Panc1 (cell line): Measurements from ENCODE around the gene FARP1. TPM values are rescaled to one million over a fixed set of nuclear protein-coding genes. Genes with fewer than 3 reads are reported as not detected.

Source experiments
- ATAC-seq: fragments of 200-7000 bp; cut with Tn5 transposase; 2 replicates; pipeline ENCODE4 v1.9.1; 2020; ENCODE audit warnings: mild to moderate bottlenecking, moderate library complexity
- BruUV-seq: library from RNA; stranded (reverse); fragments of 400-500 nt; replicated peaks from 2 replicates; lab custom pipeline; 2021; lab: Mats Ljungman, UMichigan
- CTCF ChIA-PET: fragments of 300-600 bp; sonication (Branson Sonifier 250); formaldehyde crosslinking; loops from one replicate; lab custom pipeline; 2022; ENCODE audit warnings: antibody characterized with exemption; lab: Charles Lee
- POLR2A ChIA-PET: fragments of 300-600 bp; sonication (Branson Sonifier 250); formaldehyde crosslinking; loops from one replicate; lab custom pipeline; 2022; ENCODE audit warnings: antibody characterized with exemption; lab: Charles Lee
- DNase-seq: peaks from one replicate; pipeline ENCODE4 v3.0.0-alpha.2; 2010; ENCODE audit warnings: low read depth, low spot score
- H3K27ac ChIP-seq: 2 replicates; pipeline ENCODE4 v1.5.1; 2011; ENCODE audit warnings: mild to moderate bottlenecking, low read length, inconsistent platforms
- H3K27me3 ChIP-seq: fragments of 200-500 bp; sonication (Bioruptor generic); 2 replicates; pipeline ENCODE4 v1.6.0; 2014; ENCODE audit warnings: low read length, inconsistent platforms; ENCODE audit not compliant: control insufficient read depth, insufficient read depth
- H3K36me3 ChIP-seq: fragments of 200-500 bp; sonication (Bioruptor generic); 2 replicates; pipeline ENCODE4 v1.5.1; 2014; ENCODE audit warnings: inconsistent platforms, mild to moderate bottlenecking, low read length, moderate library complexity; ENCODE audit not compliant: control insufficient read depth, insufficient read depth
- H3K4me1 ChIP-seq: 2 replicates; pipeline ENCODE4 v1.5.1; 2011; ENCODE audit warnings: inconsistent platforms, mild to moderate bottlenecking, low read length, moderate library complexity; ENCODE audit not compliant: control insufficient read depth, insufficient read depth
- H3K4me3 ChIP-seq, 2 experiments: 2 replicates each; pipeline ENCODE4 v1.5.1; 2011 to 2012; ENCODE audit warnings: low read depth in 2 of 2, low read length in 2 of 2, mild to moderate bottlenecking in 2 of 2, inconsistent platforms in 1 of 2, moderate library complexity in 1 of 2
- H3K9me3 ChIP-seq: fragments of 200-500 bp; sonication (Bioruptor generic); 2 replicates; pipeline ENCODE4 v1.5.1; 2014; ENCODE audit warnings: low read depth, mild to moderate bottlenecking, inconsistent platforms, low read length, moderate library complexity; ENCODE audit not compliant: control insufficient read depth, insufficient read depth
- CTCF ChIP-seq: fragments of 450-650 bp; IDR thresholded peaks from 2 replicates; pipeline ENCODE4 v1.5.1; 2017; ENCODE audit warnings: mild to moderate bottlenecking
- POLR2AphosphoS5 ChIP-seq: IDR thresholded peaks from 2 replicates; pipeline ENCODE4 v1.6.1; 2012; ENCODE audit warnings: mild to moderate bottlenecking, low read depth, low read length, moderate library complexity
- REST ChIP-seq, 2 experiments: IDR thresholded peaks; 2 replicates each; pipeline ENCODE4 v1.6.1; 2011 to 2012; ENCODE audit warnings: low read depth in 2 of 2, control low read depth in 1 of 2, low read length in 1 of 2, mild to moderate bottlenecking in 1 of 2, moderate library complexity in 1 of 2; ENCODE audit not compliant: insufficient read depth in 1 of 2
- SIN3A ChIP-seq: IDR thresholded peaks from 2 replicates; pipeline ENCODE4 v1.6.1; 2012; ENCODE audit warnings: low read depth, mild to moderate bottlenecking, low read length, moderate library complexity, borderline replicate concordance; ENCODE audit not compliant: insufficient read depth
- TCF7L2 ChIP-seq: IDR thresholded peaks from 2 replicates; pipeline ENCODE4 v1.6.1; 2011; ENCODE audit warnings: mild to moderate bottlenecking, low read depth, low read length, inconsistent platforms
- in situ Hi-C: cut with HindIII; loops from 2 replicates; pipeline ENCODE4 v1.10.0; 2016; ENCODE audit warnings: low sequenced_read_pairs, low pct_unique_long_range_greater_than_20kb
- intact Hi-C: fragments of 100-400 bp; cut with micrococcal nuclease; formaldehyde crosslinking; loops from one replicate; pipeline ENCODE4 v1.10.0; 2022; ENCODE audit not compliant: unreplicated experiment
- total RNA-seq: library from RNA; stranded (reverse); gene quantifications from one replicate; pipeline ENCODE4 v1.2.1, GENCODE V29; 2021; ENCODE audit not compliant: unreplicated experiment

The FARP1 gene
- total RNA-seq, 1 experiment from 2014 or later = 61.9 TPM

GRCh38 chr13:98485561-98485960 is 342.7 kb downstream of the FARP1 start:
- BruUV-seq = no TSS peak
- Histone ChIP-seq H3K27me3 (no peaks in the 10 kb centered on the region), H3K27ac (no peak overlapping the region), H3K9me3 (no peaks in the 10 kb centered on the region), H3K4me1 (peaks cover 7% of the 10 kb centered on the region), H3K36me3 (no peaks in the 10 kb centered on the region), H3K4me3 (no peak overlapping the region)
- no peak for TF ChIP-seq POLR2AphosphoS5
- no peak for TF ChIP-seq CTCF
- no peak for TF ChIP-seq SIN3A
- no peak for TF ChIP-seq TCF7L2
- CTCF ChIA-PET = no interaction called here
- in situ Hi-C loops = no loop called here
- DNase-seq = no peak
- POLR2A ChIA-PET = no interaction called here
- intact Hi-C loops = no loop called here
- no peak for ATAC-seq

GRCh38 chr13:98486412-98486811 is 343.5 kb downstream of the FARP1 start:
- H3K27ac ChIP-seq = no peak overlapping the region
- H3K9me3 ChIP-seq = no peaks in the 10 kb centered on the region
- H3K27me3 ChIP-seq = no peaks in the 10 kb centered on the region
- no peaks in the 10 kb centered on the region for H3K36me3 ChIP-seq
- TF ChIP-seq REST (IDR thresholded peaks at IDR 0.05; ENCODE audit: insufficient read depth in 1 of 2, low read depth in 2 of 2, low read length in 1 of 2) (no peak), POLR2AphosphoS5 (no peak), CTCF (no peak), SIN3A (no peak), TCF7L2 (no peak)
- DNase-seq (no peak), ATAC-seq (no peak)
- H3K4me1 ChIP-seq = peaks cover 7% of the 10 kb centered on the region
- H3K4me3 ChIP-seq = no peak overlapping the region
- POLR2A ChIA-PET = no interaction called here
- intact Hi-C loops (no loop called here), in situ Hi-C loops (no loop called here)
- CTCF ChIA-PET = interaction anchor here (0.6 kb wide), 1 partner anchor 19 kb away, joined by 4 read pairs; no protein-coding TSS in a partner anchor
- no TSS peak for BruUV-seq
